MM.1S (cell line): ENCODE measurements around the gene POU3F3.

Experiments
- DNase-seq: peaks from one replicate; pipeline ENCODE4 v3.0.0-alpha.2; 2015
- H2AFZ ChIP-seq: fragments of 300-600 bp; sonication (generic); 2 replicates; pipeline ENCODE4 v1.6.0; 2016; ENCODE audit warnings: antibody characterized with exemption, low read length
- H3F3A ChIP-seq: fragments of 300-600 bp; sonication (generic); 2 replicates; pipeline ENCODE4 v1.6.1; 2016; ENCODE audit warnings: mild to moderate bottlenecking, antibody characterized with exemption, low read length, moderate library complexity, mixed read lengths; ENCODE audit not compliant: insufficient read depth
- H3K27ac ChIP-seq: fragments of 300-600 bp; sonication (generic); 2 replicates; pipeline ENCODE4 v1.5.1; 2016; ENCODE audit warnings: mild to moderate bottlenecking, low read length
- H3K27me3 ChIP-seq: fragments of 300-600 bp; sonication (generic); replicated peaks from 2 replicates; pipeline ENCODE4 v1.6.0; 2016; ENCODE audit warnings: low read length; ENCODE audit not compliant: insufficient read depth
- H3K36me3 ChIP-seq: fragments of 300-600 bp; sonication (generic); replicated peaks from 2 replicates; pipeline ENCODE4 v1.6.1; 2016; ENCODE audit warnings: mild to moderate bottlenecking, low read length, mixed read lengths; ENCODE audit not compliant: insufficient read depth
- H3K4me1 ChIP-seq: fragments of 300-600 bp; sonication (generic); 2 replicates; pipeline ENCODE4 v1.6.1; 2016; ENCODE audit warnings: low read length, mixed read lengths
- H3K4me2 ChIP-seq: fragments of 300-600 bp; sonication (generic); 2 replicates; pipeline ENCODE4 v1.6.0; 2016; ENCODE audit warnings: low read depth, low read length
- H3K4me3 ChIP-seq: fragments of 300-600 bp; sonication (generic); 2 replicates; pipeline ENCODE4 v1.5.1; 2016; ENCODE audit warnings: low read length, mixed read lengths
- H3K79me2 ChIP-seq: fragments of 300-600 bp; sonication (generic); 2 replicates; pipeline ENCODE4 v1.6.1; 2016; ENCODE audit warnings: mixed run types, low read length, mixed read lengths
- H3K9ac ChIP-seq: fragments of 300-600 bp; sonication (generic); 2 replicates; pipeline ENCODE4 v1.6.1; 2016; ENCODE audit warnings: low read length, mixed read lengths
- H3K9me2 ChIP-seq: fragments of 300-600 bp; sonication (generic); replicated peaks from 2 replicates; pipeline ENCODE4 v1.6.1; 2016; ENCODE audit warnings: mild to moderate bottlenecking, low read length, mixed read lengths; ENCODE audit not compliant: insufficient read depth
- H3K9me3 ChIP-seq: fragments of 300-600 bp; sonication (generic); replicated peaks from 2 replicates; pipeline ENCODE4 v1.6.1; 2016; ENCODE audit warnings: mild to moderate bottlenecking, low read length, mixed read lengths; ENCODE audit not compliant: insufficient read depth
- H4K20me1 ChIP-seq: fragments of 300-600 bp; sonication (generic); 2 replicates; pipeline ENCODE4 v1.6.1; 2016; ENCODE audit warnings: mild to moderate bottlenecking, low read length, moderate library complexity, mixed read lengths; ENCODE audit not compliant: insufficient read depth
- CTCF ChIP-seq: fragments of 300-600 bp; sonication (generic); IDR thresholded peaks from 2 replicates; pipeline ENCODE4 v1.5.1; 2016; ENCODE audit warnings: antibody characterized with exemption, low read length, mixed read lengths
- EZH2 ChIP-seq: fragments of 300-600 bp; sonication (generic); optimal IDR thresholded peaks from 2 replicates; pipeline ENCODE3; 2017; ENCODE audit warnings: low read depth, mild to moderate bottlenecking, antibody characterized with exemption, low read length, mixed read lengths
- EZH2phosphoT487 ChIP-seq: fragments of 300-600 bp; sonication (generic); IDR thresholded peaks from 2 replicates; pipeline ENCODE4 v1.6.1; 2018; ENCODE audit warnings: antibody characterized with exemption, low read length

Gene POU3F3

DNA sequence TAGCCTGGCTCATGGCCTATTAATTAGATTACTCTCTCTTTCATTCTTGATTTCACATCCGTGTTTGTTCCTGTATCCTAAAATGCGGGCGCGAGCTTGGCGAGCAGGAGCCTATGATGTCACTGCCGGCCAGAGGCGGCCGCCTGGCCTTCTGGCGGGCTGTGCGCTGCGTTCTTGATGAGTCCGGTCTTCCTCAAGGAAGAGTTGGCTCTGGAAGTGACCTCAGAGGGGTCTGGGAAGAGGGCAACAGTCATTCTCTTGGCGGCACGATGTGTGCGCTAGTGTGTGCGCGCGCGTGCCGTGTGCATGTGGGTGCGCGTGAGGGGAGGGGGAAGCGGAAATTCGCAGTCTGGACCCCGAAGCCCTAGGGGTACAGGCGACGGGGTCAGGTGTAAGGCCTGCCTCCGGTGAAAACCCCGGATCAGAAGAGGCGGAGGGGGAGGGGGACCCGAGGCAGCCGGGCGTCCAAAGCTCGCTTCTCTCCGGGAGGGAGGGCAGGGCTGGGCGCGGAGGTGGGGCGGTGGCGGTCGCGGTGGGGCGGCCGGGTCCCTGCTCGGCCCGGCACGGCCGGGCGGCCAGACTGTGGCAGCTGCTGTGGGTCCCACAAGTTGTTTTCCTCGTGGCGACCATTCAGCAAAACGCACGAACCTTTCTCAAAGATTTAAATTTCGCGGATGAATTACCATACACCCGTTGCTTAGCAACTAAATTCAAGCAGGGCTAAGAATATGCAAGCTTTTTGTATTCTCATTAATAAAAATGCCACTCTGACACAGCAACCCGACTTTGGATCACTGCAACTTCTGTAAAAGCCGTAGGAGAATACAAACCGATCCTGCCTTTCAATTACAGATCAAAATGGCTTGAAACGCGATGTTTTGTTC is 8.4 kb downstream of the POU3F3 start:
- Histone ChIP-seq H3F3A (no peaks in the 10 kb centered on the region), H3K27ac (no peak overlapping the region), H3K4me1 (no peaks in the 10 kb centered on the region), H3K4me3 (no peak overlapping the region), H3K9me3 (no peaks in the 10 kb centered on the region), H3K27me3 (no peaks in the 10 kb centered on the region), H3K9me2 (no peaks in the 10 kb centered on the region), H3K36me3 (no peaks in the 10 kb centered on the region), H3K79me2 (no peaks in the 10 kb centered on the region), H3K4me2 (no peak overlapping the region), H3K9ac (no peak overlapping the region), H2AFZ (no peak overlapping the region), H4K20me1 (no peaks in the 10 kb centered on the region)
- TF ChIP-seq EZH2 = no peak
- no peak for TF ChIP-seq EZH2phosphoT487
- TF ChIP-seq CTCF = no peak
- DNase-seq = no peak

- no peak overlapping the region for H3K27ac ChIP-seq
- no peaks in the 10 kb centered on the region for H4K20me1 ChIP-seq
- H3K79me2 ChIP-seq = no peaks in the 10 kb centered on the region
- DNase-seq = no peak
- H3K27me3 ChIP-seq = no peaks in the 10 kb centered on the region
- H3K4me3 ChIP-seq = no peak overlapping the region
- H3K4me1 ChIP-seq = no peaks in the 10 kb centered on the region
- no peaks in the 10 kb centered on the region for H3K9me2 ChIP-seq
- TF ChIP-seq CTCF (no peak), EZH2 (no peak), EZH2phosphoT487 (no peak)
- no peaks in the 10 kb centered on the region for H3K36me3 ChIP-seq
- H3F3A ChIP-seq = no peaks in the 10 kb centered on the region
- H3K9me3 ChIP-seq = no peaks in the 10 kb centered on the region
- no peak overlapping the region for H2AFZ ChIP-seq
- H3K9ac ChIP-seq = no peak overlapping the region
- no peak overlapping the region for H3K4me2 ChIP-seq
These were observed 9.2 kb downstream of the POU3F3 start for GRCh38 chr2:104863146-104863467.

DNA sequence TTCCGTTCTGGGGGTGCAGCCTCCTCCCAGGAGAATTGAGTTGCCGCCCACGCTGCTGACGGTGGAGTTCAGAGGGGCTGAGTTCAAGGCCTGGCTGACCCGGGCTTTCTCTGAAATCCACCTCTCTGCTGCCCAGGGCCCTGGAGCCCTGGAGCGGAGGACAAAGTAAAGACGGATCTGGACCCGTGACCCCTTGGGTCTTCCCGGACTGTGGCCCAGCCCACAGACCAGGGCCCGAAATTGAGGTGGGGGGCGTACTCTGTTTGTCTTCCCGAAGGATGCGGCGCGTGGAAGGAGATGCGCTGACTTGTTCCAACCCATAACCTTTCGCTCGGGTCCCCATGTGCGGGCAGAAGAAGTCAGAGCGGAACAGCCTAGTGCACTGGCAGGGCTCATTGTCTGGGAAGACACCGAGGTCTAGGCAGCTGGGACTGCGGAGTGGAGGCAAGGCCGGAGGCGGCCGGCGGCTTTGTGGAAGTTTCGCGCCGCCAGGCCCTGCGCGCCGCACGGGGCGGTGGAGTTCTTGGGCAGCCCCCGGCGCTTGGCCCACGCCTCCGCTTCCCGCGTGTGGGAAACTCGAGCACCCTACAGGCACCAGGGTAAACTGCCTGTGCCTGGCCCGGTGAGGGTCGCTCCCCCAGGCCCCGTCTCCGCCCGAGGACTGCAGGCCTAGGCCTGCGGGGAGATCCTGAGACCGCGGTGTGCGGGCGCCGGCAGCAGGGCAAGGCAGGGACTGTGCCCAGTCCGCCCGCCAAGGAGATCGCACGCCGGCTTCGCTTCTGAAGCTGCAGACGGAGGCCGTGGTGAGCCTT is 9.8 kb downstream of the POU3F3 start:
- H3K9me3 ChIP-seq = no peaks in the 10 kb centered on the region
- H3K27ac ChIP-seq = no peak overlapping the region
- no peak overlapping the region for H2AFZ ChIP-seq
- DNase-seq = no peak
- H3F3A ChIP-seq = no peaks in the 10 kb centered on the region
- no peak overlapping the region for H3K4me2 ChIP-seq
- H3K4me3 ChIP-seq = no peak overlapping the region
- H4K20me1 ChIP-seq = no peaks in the 10 kb centered on the region
- H3K27me3 ChIP-seq = no peaks in the 10 kb centered on the region
- H3K36me3 ChIP-seq = no peaks in the 10 kb centered on the region
- TF ChIP-seq CTCF (no peak), EZH2phosphoT487 (no peak), EZH2 (no peak)
- no peaks in the 10 kb centered on the region for H3K79me2 ChIP-seq
- H3K4me1 ChIP-seq = no peaks in the 10 kb centered on the region
- no peaks in the 10 kb centered on the region for H3K9me2 ChIP-seq
- H3K9ac ChIP-seq = no peak overlapping the region
